Measurements from ENCODE around the gene EYS.
A peak's percentile ranks its signal among the peaks of the same experiment; 100 is the strongest.

EYS gene

GRCh38 chr6:64100702-64101303 lies 1606.2 kb downstream of the EYS start:
- intact Hi-C loops (cut with DNase I): no loop called here
- DNase-seq: no peak

- intact Hi-C loops (cut with DNase I): no loop called here
- DNase-seq: no peak
Observed at GRCh38 chr6:64090352-64090751, 1616.7 kb downstream of the EYS start.

- DNase-seq: no peak
- intact Hi-C loops (cut with DNase I): no loop called here
Observed at GRCh38 chr6:64085126-64085525, 1621.9 kb downstream of the EYS start.

- intact Hi-C loops (cut with DNase I): no loop called here
- peak in 1 of 42 donors; percentile 28 for DNase-seq
Observed at GRCh38 chr6:64084185-64084663, 1622.8 kb downstream of the EYS start.

GRCh38 chr6:64083261-64083660 lies 1623.8 kb downstream of the EYS start:
- DNase-seq: no peak
- intact Hi-C loops (cut with DNase I): no loop called here

- DNase-seq: no peak
- intact Hi-C loops (cut with DNase I): no loop called here
Observed at GRCh38 chr6:64081453-64081852, 1625.6 kb downstream of the EYS start.

- DNase-seq: no peak
- intact Hi-C loops (cut with DNase I): no loop called here
Observed at GRCh38 chr6:64074981-64075380, 1632.0 kb downstream of the EYS start.

GRCh38 chr6:64072686-64073085 lies 1634.3 kb downstream of the EYS start:
- no peak for DNase-seq
- intact Hi-C loops (cut with DNase I): no loop called here

GRCh38 chr6:64064919-64065318 lies 1642.1 kb downstream of the EYS start:
- DNase-seq: no peak
- intact Hi-C loops (cut with DNase I): no loop called here

- intact Hi-C loops (cut with DNase I): no loop called here
- no peak for DNase-seq
Observed at GRCh38 chr6:64062960-64063683, 1643.9 kb downstream of the EYS start.

GRCh38 chr6:64054861-64055260 lies 1652.2 kb downstream of the EYS start:
- no peak for DNase-seq
- intact Hi-C loops (cut with DNase I): no loop called here

- no peak for DNase-seq
- intact Hi-C loops (cut with DNase I): no loop called here
Observed at GRCh38 chr6:64050590-64050989, 1656.4 kb downstream of the EYS start.

- peak in 40 of 42 donors; percentile 5 to 90 (median 56) for DNase-seq
- intact Hi-C loops (cut with DNase I): no loop called here
Observed at GRCh38 chr6:64049736-64050135, 1657.3 kb downstream of the EYS start.

- intact Hi-C loops (cut with DNase I): no loop called here
- no peak for DNase-seq
Observed at GRCh38 chr6:64046746-64047208, 1660.2 kb downstream of the EYS start.

- intact Hi-C loops (cut with DNase I): no loop called here
Observed at GRCh38 chr6:64041373-64041772, 1665.7 kb downstream of the EYS start.

GRCh38 chr6:64040113-64040512 lies 1666.9 kb downstream of the EYS start:
- intact Hi-C loops (cut with DNase I): no loop called here
- DNase-seq: no peak

More at GRCh38 chr6:64041373-64041772, 1665.7 kb downstream of the EYS start:
- no peak for DNase-seq

GRCh38 chr6:64037427-64037826 lies 1669.6 kb downstream of the EYS start:
- intact Hi-C loops (cut with DNase I): no loop called here
- no peak for DNase-seq

GRCh38 chr6:64034910-64035655 lies 1671.9 kb downstream of the EYS start:
- no peak for DNase-seq
- intact Hi-C loops (cut with DNase I): no loop called here

GRCh38 chr6:64034291-64034690 lies 1672.7 kb downstream of the EYS start:
- DNase-seq: no peak
- intact Hi-C loops (cut with DNase I): no loop called here

Measured in head of caudate nucleus (tissue), 42 donors.